Heart left ventricle (tissue), 13 donors: ENCODE data around the gene NAGPA.

Source experiments
- POLR2A ChIP-seq, 2 donors: fragments of 450-650 bp; IDR thresholded peaks; one replicate each; pipeline ENCODE4 v1.6.1; 2017; ENCODE audit warnings: antibody characterized with exemption in 2 of 2, mild to moderate bottlenecking in 2 of 2, moderate library complexity in 2 of 2
- TF ChIP-seq, protein P1 (sequence below), 12 donors: fragments of 200-600 bp; sonication (generic) in 4 of 12; IDR thresholded peaks; one replicate each; pipeline versions ENCODE4 v1.5.0 to v1.8.0; 2018 to 2022; ENCODE audit warnings: antibody characterized with exemption in 12 of 12, mild to moderate bottlenecking in 5 of 12
- donor health status: ischemic (EF 13 %, LVEDD 7.1; RV severe dilation, severe dysfunction).
- donor health status: DM: no; HTN: yes; CAD: no.
- donor health status: DM: no; HTN: no; CAD: no.
- donor health status: ischemic (EF 25% LVEDD 6.9; RV normal size, moderate dysfunction).
- donor health status: ischemic (EF 25% LVEDD 5.7; RV mildly dilated, moderate dysfunction).
- donor health status: ischemic (EF 35%, LVEDD 5.7; RV mildly dilated, moderate dysfunction).
- donor health status: nonischemic (EF 11% LVEDD 7.7; RV severe dilation, severe dysfunction).
- donor health status: DM: yes; HTN: yes; CAD: no.
- donor health status: PGD.
- donor health status: ischemic (EF 29% LVEDD 5.4; RV normal size, mild dysfunction).
- donor health status: nonischemic (EF 23%, LVEDD 6.1; RV moderate dilation, normal function).

DNA sequence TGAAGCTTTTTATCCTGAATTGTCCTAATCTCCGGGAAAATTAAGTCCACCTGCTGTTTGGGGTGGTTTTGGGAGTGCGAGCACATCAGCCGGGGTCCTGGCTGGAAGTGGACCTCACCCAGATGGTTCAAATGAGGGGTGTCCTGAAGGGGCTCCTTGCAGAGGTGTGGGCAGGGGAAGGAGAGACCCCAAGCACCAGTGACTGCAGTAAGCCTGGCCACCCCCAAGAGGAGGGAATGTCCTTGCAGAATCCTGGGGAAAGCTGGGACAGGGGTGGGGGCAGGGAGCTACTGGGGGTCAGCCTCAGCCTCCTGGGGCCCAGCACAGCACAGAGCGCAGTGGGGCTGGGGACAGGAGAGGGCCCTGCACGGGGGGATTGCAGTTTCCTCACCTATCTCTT, 29.4 kb downstream of the NAGPA start:
- TF ChIP-seq, protein P1, sequence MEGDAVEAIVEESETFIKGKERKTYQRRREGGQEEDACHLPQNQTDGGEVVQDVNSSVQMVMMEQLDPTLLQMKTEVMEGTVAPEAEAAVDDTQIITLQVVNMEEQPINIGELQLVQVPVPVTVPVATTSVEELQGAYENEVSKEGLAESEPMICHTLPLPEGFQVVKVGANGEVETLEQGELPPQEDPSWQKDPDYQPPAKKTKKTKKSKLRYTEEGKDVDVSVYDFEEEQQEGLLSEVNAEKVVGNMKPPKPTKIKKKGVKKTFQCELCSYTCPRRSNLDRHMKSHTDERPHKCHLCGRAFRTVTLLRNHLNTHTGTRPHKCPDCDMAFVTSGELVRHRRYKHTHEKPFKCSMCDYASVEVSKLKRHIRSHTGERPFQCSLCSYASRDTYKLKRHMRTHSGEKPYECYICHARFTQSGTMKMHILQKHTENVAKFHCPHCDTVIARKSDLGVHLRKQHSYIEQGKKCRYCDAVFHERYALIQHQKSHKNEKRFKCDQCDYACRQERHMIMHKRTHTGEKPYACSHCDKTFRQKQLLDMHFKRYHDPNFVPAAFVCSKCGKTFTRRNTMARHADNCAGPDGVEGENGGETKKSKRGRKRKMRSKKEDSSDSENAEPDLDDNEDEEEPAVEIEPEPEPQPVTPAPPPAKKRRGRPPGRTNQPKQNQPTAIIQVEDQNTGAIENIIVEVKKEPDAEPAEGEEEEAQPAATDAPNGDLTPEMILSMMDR (IDR thresholded peaks at IDR 0.05): no peak
- TF ChIP-seq POLR2A (IDR thresholded peaks at IDR 0.05): no peak
